ENCODE data around the gene IL17RC.

Gene IL17RC

GRCh38 chr3:9947025-9947995, 30.4 kb downstream of the IL17RC start:
- DNase-seq: peak; percentile 39

GRCh38 chr3:9948586-9948985, 31.7 kb downstream of the IL17RC start:
- DNase-seq: no peak

GRCh38 chr3:9949115-9949514, 32.2 kb downstream of the IL17RC start:
- no peak for DNase-seq

GRCh38 chr3:9949626-9950025, 32.7 kb downstream of the IL17RC start:
- DNase-seq: no peak

DNA sequence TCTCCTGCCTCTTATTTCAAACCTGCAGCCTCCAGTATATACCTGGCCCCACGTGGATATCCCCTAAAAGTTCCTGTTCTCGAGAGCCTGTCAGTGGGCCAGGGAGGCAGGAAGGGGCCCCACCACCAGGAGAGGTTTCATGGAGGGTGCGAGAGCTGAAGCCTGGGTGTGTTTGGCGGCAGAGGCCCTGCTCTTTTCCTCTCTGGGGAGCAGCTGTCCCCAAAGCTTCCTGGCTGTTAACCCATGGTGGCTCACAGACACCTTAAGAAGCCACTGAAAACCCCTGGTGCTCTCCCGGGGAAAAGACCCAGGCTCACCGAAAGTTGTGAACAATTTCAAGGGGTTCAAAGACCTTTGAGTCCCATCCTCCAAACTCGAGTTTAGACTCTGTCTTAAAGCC, 34.2 kb downstream of the IL17RC start:
- DNase-seq: no peak

DNA sequence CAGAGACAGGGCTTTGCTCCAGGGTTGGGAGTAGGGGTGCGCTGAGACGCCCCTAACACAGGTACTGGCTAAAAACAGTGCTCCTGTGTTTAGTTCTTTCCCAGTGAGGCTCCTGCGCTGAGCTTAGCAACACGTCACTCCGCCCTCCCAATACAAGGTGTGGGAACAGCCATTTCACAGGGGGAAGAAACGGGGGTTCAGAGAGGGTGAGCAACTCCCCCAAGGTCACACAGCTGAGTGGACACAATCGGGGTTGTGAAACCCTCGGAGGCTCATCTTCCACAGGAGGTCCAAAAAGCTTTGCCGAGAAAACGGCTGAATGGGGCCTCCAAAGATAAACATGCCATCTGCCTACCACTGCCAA, 34.7 kb downstream of the IL17RC start:
- no peak for DNase-seq

- DNase-seq: peak; percentile 34
Observed at GRCh38 chr3:9951962-9952805, 35.3 kb downstream of the IL17RC start, which contains the start of gene PRRT3. Gene PRRT3 (minus strand): TSS chr3:9952408. CDS start chr3:9950115, 2,293 bp downstream.

DNA sequence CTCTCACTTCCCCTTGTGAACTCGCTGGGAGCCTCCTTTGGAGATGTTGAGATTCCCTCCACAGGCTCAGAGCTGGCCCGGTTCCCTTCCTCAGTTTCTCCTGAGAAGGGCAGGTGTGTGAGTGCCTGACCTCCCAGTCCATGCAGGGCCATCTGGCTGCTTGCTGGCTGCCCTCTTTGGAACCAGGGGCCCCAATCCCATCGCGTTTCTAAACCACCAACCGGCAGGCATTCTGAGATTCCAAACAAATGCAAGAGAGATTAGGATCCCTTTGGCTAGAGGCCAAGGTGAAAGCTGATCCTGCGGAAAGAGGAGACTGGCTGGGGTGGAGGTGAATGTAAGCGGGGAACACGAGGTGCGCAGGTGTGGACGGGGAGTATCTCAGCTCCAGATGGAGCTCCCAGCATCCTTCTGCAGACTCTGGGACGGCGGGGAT, 38.2 kb downstream of the IL17RC start:
- peak; percentile 83 for DNase-seq

DNA sequence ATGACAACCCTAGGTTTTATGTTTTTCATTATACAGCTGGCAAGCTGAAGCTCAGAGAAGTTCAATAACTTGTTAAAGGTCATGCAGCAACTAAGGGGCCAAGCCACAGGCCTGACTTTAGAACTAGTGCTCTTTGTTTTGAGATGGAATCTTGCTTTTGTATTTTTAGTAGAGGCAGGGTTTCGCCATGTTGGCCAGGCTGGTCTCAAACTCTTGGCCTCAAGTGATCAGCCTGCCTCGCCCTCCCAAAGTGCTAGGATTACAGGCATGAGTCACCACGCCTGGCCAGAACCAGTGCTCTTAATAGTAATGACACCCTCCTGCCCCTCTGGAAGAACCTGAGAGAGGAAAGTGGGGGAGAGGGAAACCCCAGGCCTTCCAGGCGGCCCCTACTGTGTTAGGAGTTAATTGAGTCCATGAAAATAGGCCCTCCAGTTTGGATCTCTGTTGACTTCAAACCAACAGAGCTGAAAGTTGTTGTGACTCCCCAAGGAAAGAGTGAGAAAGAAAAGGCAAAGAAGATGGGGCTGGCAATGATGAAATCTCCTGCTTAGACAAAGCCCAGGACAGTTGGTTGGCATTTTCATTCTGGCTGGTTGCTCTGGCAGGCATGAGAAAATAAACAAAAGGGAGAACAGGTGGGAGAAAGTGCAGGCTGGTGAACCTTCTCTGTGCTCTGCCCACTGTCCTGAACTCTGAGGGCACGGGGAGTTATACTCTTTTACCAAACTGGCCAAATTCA, 38.9 kb downstream of the IL17RC start:
- no peak for DNase-seq

DNA sequence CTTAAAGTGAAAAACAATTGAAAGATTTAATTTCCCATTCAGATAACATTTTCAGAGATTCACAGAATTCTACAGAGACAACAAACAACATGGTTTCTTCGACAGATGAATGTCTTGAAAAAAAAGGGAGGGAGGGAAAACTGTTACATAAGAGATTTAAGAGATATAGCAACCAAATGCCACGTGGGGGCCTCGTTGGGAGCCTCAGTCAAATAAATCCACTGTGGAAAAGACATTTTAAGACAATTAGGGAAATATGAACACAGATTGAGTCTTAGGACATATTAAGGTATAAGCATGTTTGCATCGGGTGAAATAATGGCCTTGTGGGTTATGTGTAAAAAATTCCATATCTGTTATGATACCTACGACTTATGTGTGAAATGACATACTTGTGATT, 40.3 kb downstream of the IL17RC start:
- no peak for DNase-seq

- DNase-seq: no peak
Observed at GRCh38 chr3:9965200-9965875, 48.4 kb downstream of the IL17RC start.

DNA sequence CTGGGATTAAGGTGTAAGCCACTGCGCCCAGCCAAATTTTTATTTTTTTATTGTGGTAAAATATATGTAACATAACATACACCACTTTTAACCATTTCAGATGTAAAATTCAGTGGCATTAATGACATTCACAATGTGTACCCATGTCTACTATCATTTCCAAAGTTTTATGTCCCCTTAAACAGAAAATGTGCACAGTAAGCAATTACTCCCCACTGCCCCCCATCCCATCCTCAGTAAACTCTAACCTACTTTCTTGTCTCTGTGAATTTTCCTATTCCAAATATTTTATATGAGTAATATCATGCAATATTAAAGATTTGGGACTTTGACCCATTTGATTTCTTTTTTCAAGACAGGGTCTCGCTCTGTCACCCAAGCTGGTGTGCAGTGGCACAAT, 49.9 kb downstream of the IL17RC start:
- no peak for DNase-seq

DNA sequence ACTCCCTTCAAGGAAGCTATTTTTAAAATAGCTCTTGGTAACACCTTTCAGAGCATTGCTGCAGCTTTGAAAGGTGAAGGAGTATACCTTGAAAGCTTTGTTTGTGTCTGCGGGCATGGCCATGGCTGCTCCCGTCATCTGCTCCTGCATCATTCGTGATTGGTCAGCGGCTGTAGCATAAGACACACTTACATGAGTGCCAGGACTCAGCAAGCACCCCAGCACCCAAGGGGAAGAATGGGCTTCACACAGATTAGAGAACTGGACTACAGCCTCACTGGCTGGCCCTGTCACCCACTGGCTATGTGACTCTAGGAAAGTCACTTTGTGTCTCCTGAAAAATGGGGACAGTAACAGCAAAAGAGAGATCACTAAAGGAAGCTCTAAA, 52.7 kb downstream of the IL17RC start:
- DNase-seq: no peak

DNA sequence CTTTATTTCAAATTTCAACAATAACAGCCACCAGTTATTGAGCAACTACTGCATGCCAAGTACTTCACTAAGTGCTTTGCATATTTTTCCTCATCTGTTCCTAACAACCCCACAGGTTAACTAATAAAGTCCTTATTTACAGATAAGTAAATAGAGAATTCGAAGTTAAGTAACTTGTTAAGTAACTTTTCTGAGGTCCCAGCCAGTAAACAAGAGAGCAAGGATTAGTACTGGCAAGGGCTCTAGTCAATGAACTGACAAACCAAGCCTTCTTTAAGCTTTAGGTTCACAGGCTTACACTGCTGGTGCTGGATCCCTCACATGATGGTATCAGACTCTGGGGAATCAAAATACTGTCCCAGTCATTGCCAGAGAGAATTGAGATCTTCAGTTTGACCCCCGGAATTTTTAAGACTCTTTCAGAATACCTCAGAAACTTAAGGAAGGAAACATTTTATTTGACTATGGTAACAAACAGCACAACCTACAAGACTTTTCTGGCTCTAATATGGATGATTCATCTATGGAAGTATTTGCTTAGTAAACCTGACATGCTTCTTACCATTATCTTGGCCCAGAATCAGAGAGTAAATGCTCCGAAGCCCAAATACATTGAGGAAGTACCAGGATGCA, 53.2 kb downstream of the IL17RC start:
- no peak for DNase-seq

DNA sequence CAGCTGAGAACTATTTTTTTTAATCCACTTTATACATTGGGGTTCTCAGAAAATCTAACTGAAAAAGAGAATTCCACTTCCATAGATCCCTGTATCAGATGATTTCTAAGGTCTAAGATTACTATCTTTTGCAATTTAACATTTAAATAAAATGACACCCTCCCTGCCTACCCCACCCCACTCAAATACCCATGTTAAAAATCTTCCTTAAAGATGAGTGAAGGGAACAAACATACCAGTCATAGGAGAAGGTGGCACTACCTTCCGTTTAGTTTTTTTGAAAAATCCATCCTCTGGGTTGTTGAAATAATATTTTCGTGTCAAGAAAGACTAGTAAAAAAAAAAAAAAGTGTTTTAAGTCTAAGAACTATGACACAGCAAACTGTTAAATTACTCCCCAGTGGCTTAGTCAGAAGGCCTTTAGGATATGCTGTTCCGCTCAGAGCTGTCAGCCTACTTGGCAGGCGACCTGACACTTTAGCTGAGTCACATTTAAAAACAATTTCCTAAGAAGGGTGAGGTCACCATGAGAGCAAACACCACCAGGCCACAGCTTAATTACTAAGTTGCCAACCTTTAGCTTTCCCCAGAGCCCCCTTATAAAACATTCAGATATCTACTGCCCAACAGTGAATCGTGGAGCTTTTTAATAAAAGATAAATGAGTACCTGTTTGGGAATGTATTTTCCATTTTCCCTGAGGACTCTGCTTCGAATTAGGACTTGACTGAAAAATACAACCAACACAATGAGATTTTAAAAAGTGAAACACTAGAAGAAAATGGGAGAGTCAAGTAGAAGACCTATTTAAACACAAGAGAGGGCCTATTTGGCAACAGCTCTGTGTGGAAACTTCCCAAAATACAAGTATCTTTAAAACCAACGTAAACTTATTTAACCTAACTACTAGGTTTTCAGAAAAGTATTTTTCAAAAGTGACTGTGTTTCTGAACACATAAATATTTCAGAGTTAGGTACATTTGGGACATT, 60.1 kb downstream of the IL17RC start:
- no peak for DNase-seq

GRCh38 chr3:9978710-9979305, 61.9 kb downstream of the IL17RC start:
- no peak for DNase-seq

- DNase-seq: no peak
Observed at GRCh38 chr3:9980251-9980650, 63.4 kb downstream of the IL17RC start.

All from NCI-H1105 (cell line).